GM21786 (cell line): ENCODE measurements around the gene CCDC61.

Source experiments
- ATAC-seq: cut with Tn5 transposase; IDR thresholded peaks from one replicate; pipeline ENCODE4 v1.9.1; 2021; ENCODE audit not compliant: unreplicated experiment

Gene CCDC61

GRCh38 chr19:45973553-45974338 is 21.5 kb upstream of the CCDC61 start, which contains the start of gene NOVA2:
NOVA2 (minus strand) TSS chr19:45973865; CDS start chr19:45973351, 514 bp downstream.
- ATAC-seq, result no peak

- ATAC-seq, result no peak
Measured at GRCh38 chr19:45975306-45976070, 19.8 kb upstream of the CCDC61 start.

DNA sequence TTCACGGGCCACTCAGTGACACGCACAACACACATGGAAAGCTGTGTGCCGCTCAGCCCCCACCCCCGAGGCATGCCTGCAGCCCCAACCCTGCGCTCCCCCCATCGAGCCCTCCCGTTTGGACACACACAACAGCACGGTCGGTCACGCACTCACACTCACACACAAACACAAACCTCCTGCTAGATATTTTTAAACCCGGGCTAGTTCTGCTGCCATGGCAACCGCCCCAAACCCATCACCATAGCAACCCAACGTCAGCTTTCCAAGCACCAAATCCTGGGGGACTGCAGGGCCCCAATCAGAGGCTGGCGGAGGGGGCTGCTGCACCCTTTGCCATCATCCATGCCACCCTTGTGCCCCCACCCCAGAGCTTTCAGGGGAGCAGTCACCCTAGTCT is 19.1 kb upstream of the CCDC61 start:
- ATAC-seq, result no peak

- ATAC-seq, result no peak
Measured at GRCh38 chr19:45978156-45978555, 17.1 kb upstream of the CCDC61 start.

- ATAC-seq, result no peak
Measured at GRCh38 chr19:45981350-45981749, 13.9 kb upstream of the CCDC61 start.

DNA sequence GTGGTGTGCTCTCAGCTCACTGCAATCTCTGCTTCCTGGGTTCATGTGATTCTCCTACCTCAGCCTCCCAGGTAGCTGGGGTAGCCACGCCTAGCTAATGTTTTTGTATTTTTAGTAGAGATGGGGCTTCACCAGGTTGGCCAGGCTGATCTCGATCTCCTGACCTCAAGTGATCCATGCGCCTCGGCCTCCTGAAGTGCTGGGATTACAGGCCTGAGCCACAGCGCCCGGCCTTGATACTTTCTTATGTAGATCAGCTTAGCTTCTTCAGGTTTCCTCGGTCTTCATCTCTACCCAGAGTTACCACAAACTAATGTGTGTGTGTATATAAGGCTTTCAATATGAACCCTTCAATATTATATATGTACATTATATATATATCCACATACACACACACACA is 9.9 kb upstream of the CCDC61 start:
- ATAC-seq, result no peak

GRCh38 chr19:45990113-45990728 is 5.0 kb upstream of the CCDC61 start:
- no peak for ATAC-seq

GRCh38 chr19:45994456-45994997 is 740 bp upstream of the CCDC61 start:
- no peak for ATAC-seq

GRCh38 chr19:45995715-45996385 is 583 bp downstream of the CCDC61 start:
- no peak for ATAC-seq

DNA sequence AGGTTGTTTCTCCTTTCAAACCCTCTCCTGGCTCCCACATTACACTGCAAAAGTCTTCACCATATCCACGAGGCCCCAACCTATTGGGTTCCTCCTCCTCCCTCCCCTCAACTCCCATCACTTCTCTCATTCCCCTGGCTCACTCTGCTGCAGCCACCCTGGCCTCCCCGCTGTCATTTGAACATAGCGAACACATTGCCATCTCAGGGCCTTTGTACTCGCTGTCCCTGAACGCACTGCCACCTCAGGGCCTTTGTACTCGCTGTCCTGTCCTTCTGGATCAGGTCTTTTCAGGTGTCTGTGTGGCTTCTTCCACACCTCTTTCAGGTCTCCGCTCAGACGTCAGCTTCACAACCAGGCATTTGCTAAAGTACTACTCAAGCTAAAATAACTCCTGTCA is 1.7 kb downstream of the CCDC61 start:
- ATAC-seq, result no peak

DNA sequence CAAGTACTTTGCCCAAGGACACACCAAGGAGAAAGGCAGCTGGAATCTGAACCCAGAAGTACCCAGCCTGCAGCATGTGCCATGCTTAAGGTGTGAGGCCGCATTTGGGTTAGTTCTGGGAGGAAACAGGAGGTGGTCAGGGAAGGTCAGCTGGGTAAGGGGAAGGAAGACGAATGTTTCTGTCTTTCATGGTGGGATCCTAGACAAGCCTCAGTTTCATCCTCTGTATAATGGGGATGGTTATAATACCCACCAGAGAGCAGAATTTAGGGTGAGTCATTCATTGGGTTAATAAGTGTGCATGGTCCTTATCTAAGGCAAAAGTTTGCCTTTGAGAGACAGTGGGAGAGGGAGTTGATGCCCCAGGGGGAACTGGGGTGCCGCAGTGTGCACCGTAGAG is 3.6 kb downstream of the CCDC61 start:
- no peak for ATAC-seq

GRCh38 chr19:45999653-46000121 is 4.4 kb downstream of the CCDC61 start:
- ATAC-seq, result no peak

GRCh38 chr19:46000491-46001246 is 5.4 kb downstream of the CCDC61 start:
- ATAC-seq, result no peak

- no peak for ATAC-seq
Measured at GRCh38 chr19:46002678-46003275, 7.5 kb downstream of the CCDC61 start.

DNA sequence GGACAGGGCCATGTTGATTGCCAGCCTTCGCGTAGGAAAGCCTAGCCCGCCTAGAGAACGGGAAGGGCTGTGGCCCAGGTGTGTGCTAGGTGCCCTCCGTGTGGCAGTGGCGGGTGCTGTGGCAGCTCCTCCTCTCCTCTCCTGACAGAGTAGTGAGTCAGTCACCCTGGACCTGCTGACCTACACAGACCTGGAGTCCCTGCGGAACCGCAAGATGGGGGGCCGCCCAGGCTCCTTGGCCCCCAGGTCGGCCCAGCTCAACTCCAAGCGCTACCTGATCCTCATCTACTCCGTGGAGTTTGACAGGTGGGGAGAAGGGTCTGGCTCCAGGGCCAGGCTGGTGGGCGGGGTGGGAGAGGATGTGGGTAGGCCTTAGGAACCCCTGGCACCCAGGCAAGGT is 11.1 kb downstream of the CCDC61 start:
- no peak for ATAC-seq

- ATAC-seq, result no peak
Measured at GRCh38 chr19:46009530-46010510, 14.6 kb downstream of the CCDC61 start.

DNA sequence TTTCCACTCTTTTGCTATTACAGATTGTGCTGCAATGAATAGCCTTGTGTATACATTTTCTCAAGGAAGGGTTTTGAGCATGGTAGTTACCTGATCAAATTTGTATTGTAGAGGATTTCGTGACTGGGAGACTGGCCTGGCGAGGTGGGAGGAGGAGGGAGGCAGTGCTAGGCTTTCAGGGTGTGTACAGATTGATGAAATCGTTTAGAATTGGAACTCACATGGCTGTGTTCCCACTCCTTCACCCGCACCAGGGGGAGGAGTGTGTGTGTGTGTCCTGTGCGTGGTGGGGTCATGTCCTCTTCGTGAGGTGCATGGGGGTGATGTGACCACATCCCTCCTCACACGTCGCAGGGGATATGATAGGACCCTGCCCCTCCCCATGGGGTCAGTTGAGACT is 19.3 kb downstream of the CCDC61 start:
- no peak for ATAC-seq

DNA sequence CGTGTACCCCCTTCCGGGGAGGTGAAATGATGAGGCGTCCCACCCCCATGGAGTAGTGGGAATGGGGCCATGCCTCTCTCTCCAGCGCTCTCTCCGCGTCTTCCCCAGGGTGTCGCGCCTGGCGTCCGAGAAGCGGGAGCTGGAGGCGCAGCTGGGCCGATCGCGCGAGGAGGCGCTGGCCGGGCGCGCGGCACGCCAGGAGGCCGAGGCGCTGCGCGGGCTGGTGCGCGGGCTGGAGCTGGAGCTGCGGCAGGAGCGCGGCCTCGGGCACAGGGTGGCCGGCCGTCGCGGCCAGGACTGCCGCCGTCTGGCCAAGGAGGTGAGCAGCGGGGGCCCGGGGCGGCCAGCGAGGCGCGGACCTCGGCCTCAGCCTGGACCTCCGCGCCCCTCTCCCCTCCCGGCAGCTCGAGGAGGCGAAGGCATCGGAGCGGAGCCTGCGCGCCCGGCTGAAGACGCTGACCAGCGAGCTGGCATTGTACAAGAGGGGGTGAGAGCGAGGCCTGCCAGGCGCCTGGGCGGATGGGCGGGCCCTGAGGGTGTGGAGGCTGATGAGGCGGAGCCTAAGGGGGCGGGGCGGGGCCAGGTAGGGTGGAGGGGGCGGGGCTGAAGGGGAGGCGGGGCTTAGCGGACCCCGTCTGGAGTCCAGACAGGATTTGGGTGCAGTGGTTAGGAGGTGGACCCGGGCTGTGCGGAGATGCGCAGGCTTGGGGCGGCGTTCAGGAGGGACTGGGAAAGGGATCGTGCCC is 19.8 kb downstream of the CCDC61 start:
- ATAC-seq, result no peak
